GM19240 (cell line): Measurements from ENCODE around the gene RABL3.
A peak's percentile ranks its signal among the peaks of the same experiment; 100 is the strongest.
"Not testable (repeated sequence)": the region's sequence is repeated elsewhere in the genome, so short reads cannot be mapped to it uniquely, and the experiment has no call there.

Experiments used
- DNase-seq: peaks from one replicate; pipeline ENCODE4 v3.0.0; 2011; ENCODE audit warnings: low spot score; ENCODE audit not compliant: insufficient read length

RABL3 gene

GRCh38 chr3:120742198-120742848, at the start of gene RABL3, which contains the start of gene GTF2E1:
RABL3 (minus strand) TSS chr3:120742516; CDS start chr3:120742507, 9 bp downstream.
GTF2E1 (plus strand) TSS chr3:120742744; CDS start chr3:120750553, 7,809 bp downstream.
- peak; percentile 61 for DNase-seq

GRCh38 chr3:120791913-120792312, 49.6 kb upstream of the RABL3 start:
- no peak for DNase-seq

GRCh38 chr3:120791010-120791409, 48.7 kb upstream of the RABL3 start:
- DNase-seq: no peak

- not testable (repeated sequence) for DNase-seq
Measured at GRCh38 chr3:120785832-120786231, 43.5 kb upstream of the RABL3 start.

GRCh38 chr3:120780977-120781376, 38.7 kb upstream of the RABL3 start:
- no peak for DNase-seq

GRCh38 chr3:120778776-120779175, 36.5 kb upstream of the RABL3 start:
- DNase-seq: no peak

GRCh38 chr3:120775411-120775810, 33.1 kb upstream of the RABL3 start:
- no peak for DNase-seq

GRCh38 chr3:120773932-120774331, 31.6 kb upstream of the RABL3 start:
- no peak for DNase-seq

GRCh38 chr3:120772081-120772480, 29.8 kb upstream of the RABL3 start:
- DNase-seq: no peak

GRCh38 chr3:120770891-120771290, 28.6 kb upstream of the RABL3 start:
- no peak for DNase-seq

- no peak for DNase-seq
Measured at GRCh38 chr3:120769436-120769835, 27.1 kb upstream of the RABL3 start.

- DNase-seq: no peak
Measured at GRCh38 chr3:120767106-120767505, 24.8 kb upstream of the RABL3 start.

GRCh38 chr3:120766576-120766975, 24.3 kb upstream of the RABL3 start:
- DNase-seq: no peak

- DNase-seq: no peak
Measured at GRCh38 chr3:120765830-120766493, 23.6 kb upstream of the RABL3 start.

GRCh38 chr3:120764206-120764605, 21.9 kb upstream of the RABL3 start:
- DNase-seq: no peak

- no peak for DNase-seq
Measured at GRCh38 chr3:120763601-120764000, 21.3 kb upstream of the RABL3 start.

GRCh38 chr3:120762615-120763014, 20.3 kb upstream of the RABL3 start:
- DNase-seq: no peak

GRCh38 chr3:120758551-120758950, 16.2 kb upstream of the RABL3 start:
- DNase-seq: not testable (repeated sequence)

GRCh38 chr3:120756061-120756460, 13.7 kb upstream of the RABL3 start:
- no peak for DNase-seq

GRCh38 chr3:120753810-120754209, 11.5 kb upstream of the RABL3 start:
- no peak for DNase-seq

- no peak for DNase-seq
Measured at GRCh38 chr3:120752865-120753264, 10.5 kb upstream of the RABL3 start.

- no peak for DNase-seq
Measured at GRCh38 chr3:120752230-120752629, 9.9 kb upstream of the RABL3 start.

GRCh38 chr3:120749843-120750242, 7.5 kb upstream of the RABL3 start:
- DNase-seq: no peak
